Right lobe of liver (tissue), 6 donors: ENCODE measurements around the gene HOXD10. TPM values are rescaled to one million over a fixed set of nuclear protein-coding genes. Genes with fewer than 3 reads are reported as not detected.
A peak's percentile ranks its signal among the peaks of the same experiment; 100 is the strongest.

Experiments used
- ATAC-seq, 4 donors: fragments of 200-7000 bp; cut with Tn5 transposase; one replicate each; pipeline ENCODE4 v1.9.1; 2020; ENCODE audit warnings: mild to moderate bottlenecking in 4 of 4, moderate library complexity in 4 of 4
- DNase-seq, 3 donors: peaks; one replicate each; pipeline ENCODE4 v3.0.0-alpha.2; 2020
- H3K27ac ChIP-seq, 3 donors: fragments of 200-600 bp; one replicate each; pipeline ENCODE4 v1.8.0; 2022
- H3K27me3 ChIP-seq, 2 donors: fragments of 200-600 bp; one replicate each; pipeline ENCODE4 v1.8.0; 2022
- H3K36me3 ChIP-seq, 4 donors: fragments of 200-600 bp; sonication (generic) in 1 of 4; one replicate each; pipeline versions ENCODE4 v1.5.1 to v1.8.0; 2017 to 2022; ENCODE audit warnings: control low read depth in 1 of 4
- H3K4me1 ChIP-seq, 4 donors: fragments of 200-600 bp; sonication (generic) in 1 of 4; one replicate each; pipeline versions ENCODE4 v1.5.1 to v1.8.0; 2017 to 2022; ENCODE audit warnings: control low read depth in 1 of 4
- H3K4me3 ChIP-seq, 3 donors: fragments of 200-600 bp; one replicate each; pipeline ENCODE4 v1.8.0; 2022
- H3K9me3 ChIP-seq, 4 donors: fragments of 200-600 bp; sonication (generic) in 1 of 4; one replicate each; pipeline versions ENCODE4 v1.5.1 to v1.8.0; 2017 to 2022; ENCODE audit warnings: control low read depth in 1 of 4
- POLR2A ChIP-seq: fragments of 450-650 bp; IDR thresholded peaks from one replicate; pipeline ENCODE4 v1.6.1; 2017; ENCODE audit warnings: antibody characterized with exemption, mild to moderate bottlenecking
- WGBS: methylation state at CpG from one replicate; pipeline ENCODE4 v1.1.6; 2018; ENCODE audit warnings: low coverage, low lambda C conversion rate; ENCODE audit not compliant: insufficient coverage; ENCODE audit errors: missing lambda C conversion rate; 5-methylcytosine and 5-hydroxymethylcytosine counted together
- intact Hi-C, 2 donors: fragments of 100-400 bp; cut with DNase I; formaldehyde crosslinking; loops; one replicate each; pipeline versions ENCODE4 v1.11.2 to v1.14.1; 2022
- total RNA-seq, 6 experiments: library from RNA; depleted of rRNA in 2 of 6; stranded (reverse); fragments of >200 nt in 2 of 6; fragmentation: NEBNext Ultra II Directional in 3 of 6; extraction: Animal tissue kit (Norgen Biotek cat#: 25700) in 3 of 6; gene quantifications; one replicate each; pipeline versions ENCODE4 v1.1.0 to v1.2.4, GENCODE V29; 2016 to 2023
- TF ChIP-seq, protein P1 (sequence below), 4 donors: fragments of 200-600 bp in 3 of 4; fragments of 450-650 bp in 1 of 4; IDR thresholded peaks; one replicate each; pipeline versions ENCODE4 v1.5.1 to v1.8.0; 2016 to 2022; ENCODE audit warnings: antibody characterized with exemption in 4 of 4, mild to moderate bottlenecking in 2 of 4
- donor health status: DM: no; HTN: yes; CAD: no.
- donor health status: DM: no; HTN: no; CAD: no.
- donor health status: DM: no; HTN: no; CAD: no.
- donor health status: DM: no; HTN: yes; CAD: no.
- donor health status: DM: no; HTN: yes; CAD: no.

The HOXD10 gene
- total RNA-seq, 6 experiments from 2014 or later, result not detected

DNA sequence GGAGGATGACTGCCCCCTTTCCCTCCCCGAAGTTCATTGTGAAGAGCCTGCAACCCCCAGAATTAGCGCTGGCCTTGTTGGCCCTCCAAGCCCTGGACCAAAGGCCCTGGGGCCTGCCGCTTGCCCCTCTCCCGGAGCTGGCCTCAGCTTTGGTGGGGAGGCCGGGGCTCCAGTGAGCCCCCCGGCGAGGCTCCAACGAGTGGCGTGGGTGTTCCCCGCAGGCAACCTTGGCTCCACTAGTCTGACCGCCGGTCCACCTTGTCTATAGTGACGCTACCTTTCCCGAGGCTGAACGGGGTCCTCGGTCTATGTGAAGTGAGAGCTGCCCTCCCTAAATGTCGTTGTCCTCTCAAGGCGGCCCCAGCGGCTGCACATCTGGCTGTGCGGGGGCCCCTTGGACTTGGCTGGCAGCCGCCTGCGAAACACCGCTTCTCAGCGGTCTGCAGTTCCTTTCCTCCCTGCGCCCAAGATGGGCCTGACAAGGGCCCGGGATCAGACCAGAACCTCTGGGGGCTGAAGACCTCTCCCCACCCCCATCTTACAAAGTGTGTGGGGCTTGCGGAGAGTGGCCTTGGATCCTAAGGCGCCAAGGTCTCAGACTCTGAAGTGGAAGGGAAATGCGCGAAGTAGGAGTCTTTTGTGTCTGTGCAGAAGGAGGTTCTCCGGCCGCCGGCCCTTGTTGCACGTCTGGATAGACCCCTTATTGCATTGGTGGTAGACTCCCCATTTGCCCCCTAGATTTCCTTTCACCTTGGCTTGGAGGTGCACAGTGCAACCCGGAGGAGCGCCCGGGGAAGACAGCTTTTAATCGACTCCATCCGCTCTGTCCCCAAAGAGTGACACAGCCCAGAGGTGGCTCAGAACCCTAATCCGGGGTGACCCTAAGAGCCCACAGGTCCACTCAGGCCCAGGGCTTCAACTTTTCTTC, 3.9 kb upstream of the HOXD10 start:
- Histone ChIP-seq H3K9me3 (no peaks in the 10 kb centered on the region), H3K36me3 (no peaks in the 10 kb centered on the region), H3K4me1 (no peaks in the 10 kb centered on the region), H3K4me3 (no peak overlapping the region), H3K27ac (no peak overlapping the region), H3K27me3 (peaks cover 18 to 93% of the 10 kb centered on the region in 2 donors)
- WGBS, result 0% methylated on average over 5 of the region's 40 CpGs
- TF ChIP-seq POLR2A, result no peak
- TF ChIP-seq, protein P1, sequence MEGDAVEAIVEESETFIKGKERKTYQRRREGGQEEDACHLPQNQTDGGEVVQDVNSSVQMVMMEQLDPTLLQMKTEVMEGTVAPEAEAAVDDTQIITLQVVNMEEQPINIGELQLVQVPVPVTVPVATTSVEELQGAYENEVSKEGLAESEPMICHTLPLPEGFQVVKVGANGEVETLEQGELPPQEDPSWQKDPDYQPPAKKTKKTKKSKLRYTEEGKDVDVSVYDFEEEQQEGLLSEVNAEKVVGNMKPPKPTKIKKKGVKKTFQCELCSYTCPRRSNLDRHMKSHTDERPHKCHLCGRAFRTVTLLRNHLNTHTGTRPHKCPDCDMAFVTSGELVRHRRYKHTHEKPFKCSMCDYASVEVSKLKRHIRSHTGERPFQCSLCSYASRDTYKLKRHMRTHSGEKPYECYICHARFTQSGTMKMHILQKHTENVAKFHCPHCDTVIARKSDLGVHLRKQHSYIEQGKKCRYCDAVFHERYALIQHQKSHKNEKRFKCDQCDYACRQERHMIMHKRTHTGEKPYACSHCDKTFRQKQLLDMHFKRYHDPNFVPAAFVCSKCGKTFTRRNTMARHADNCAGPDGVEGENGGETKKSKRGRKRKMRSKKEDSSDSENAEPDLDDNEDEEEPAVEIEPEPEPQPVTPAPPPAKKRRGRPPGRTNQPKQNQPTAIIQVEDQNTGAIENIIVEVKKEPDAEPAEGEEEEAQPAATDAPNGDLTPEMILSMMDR (IDR thresholded peaks at IDR 0.05), result no peak
- ATAC-seq (peak in 1 of 4 donors; percentile 10), DNase-seq (no peak)
- intact Hi-C loops, result no loop called here

DNA sequence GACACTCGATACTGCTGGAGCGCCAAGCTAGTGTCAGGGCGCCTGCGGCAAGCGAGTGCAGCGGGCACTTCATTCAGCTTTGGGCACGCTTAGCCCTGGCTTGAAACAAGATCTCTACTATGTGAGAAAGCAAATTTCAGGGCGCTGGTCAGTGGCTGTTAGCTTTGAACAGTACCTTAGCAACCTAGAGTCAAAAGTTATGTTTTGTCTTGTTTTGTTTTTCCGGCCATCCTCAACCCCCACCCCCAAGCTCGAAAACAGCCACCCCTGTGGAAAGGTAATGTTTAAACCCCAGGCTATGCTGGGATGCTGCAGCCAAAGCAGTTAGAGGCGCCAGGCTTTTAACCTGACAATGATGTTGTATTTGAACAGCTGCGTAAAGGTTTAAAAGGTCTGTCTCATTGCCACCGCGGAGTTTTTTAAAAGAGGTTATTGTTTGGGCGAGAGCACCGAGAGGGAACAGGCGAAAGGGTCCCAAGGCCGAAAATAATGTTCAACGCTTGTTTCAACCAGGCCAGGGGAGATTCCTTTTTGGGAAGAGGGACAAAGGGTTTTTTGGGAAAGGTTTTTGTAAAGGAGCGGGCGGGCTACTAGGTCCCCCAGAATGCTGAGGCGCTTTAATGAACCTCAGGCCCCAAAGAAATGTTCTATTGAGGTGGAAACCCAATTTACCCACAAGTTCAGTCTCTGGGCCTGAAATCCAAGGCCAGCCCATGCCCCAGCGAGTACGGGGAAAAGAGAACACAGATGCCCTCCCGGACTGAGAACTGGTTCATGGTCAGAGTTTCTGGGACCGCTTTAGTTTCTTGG, 2.3 kb upstream of the HOXD10 start:
- ATAC-seq (no peak), DNase-seq (no peak)
- TF ChIP-seq, protein P1 (IDR thresholded peaks at IDR 0.05), result no peak
- no peak for TF ChIP-seq POLR2A
- WGBS, result 7% methylated on average over 22 of the region's 26 CpGs
- H3K4me3 ChIP-seq, result no peak overlapping the region
- H3K36me3 ChIP-seq, result no peaks in the 10 kb centered on the region
- H3K9me3 ChIP-seq, result no peaks in the 10 kb centered on the region
- no peaks in the 10 kb centered on the region for H3K4me1 ChIP-seq
- peaks cover 18 to 92% of the 10 kb centered on the region in 2 donors for H3K27me3 ChIP-seq
- intact Hi-C loops, result no loop called here
- H3K27ac ChIP-seq, result no peak overlapping the region

DNA sequence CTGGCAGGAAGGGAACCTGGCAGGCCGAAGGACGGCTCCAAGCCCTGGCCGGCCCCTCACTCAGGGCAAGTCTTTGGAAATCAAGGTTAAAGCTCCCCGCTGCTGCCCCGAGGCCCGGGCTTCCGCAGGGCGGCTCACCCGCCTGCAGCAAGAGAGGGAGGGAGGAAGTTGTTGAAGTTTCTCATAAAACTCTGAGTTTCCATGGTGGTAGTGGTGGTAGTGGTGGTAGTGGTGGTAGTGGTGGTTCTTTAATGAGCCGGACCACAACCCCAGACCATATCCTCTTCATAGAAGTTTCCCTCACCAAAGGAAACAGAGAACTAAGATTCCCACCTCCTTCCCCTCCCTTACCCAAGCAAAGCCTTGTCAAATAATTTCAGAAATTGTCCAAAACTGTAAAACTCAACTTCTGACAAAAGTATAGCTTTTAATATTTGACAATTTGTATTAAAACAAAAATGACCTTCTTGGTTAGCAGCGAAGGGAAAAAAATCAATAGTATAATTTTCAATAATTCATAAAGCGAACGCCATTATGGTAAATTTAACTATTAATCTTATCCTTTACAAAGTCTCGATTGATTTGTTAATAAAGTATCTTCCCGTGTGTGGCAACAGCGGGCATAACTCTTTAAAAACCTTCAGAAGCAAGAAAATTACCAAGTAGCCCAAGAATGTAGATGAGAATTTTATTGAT, 1.5 kb upstream of the HOXD10 start:
- DNase-seq (no peak), ATAC-seq (no peak)
- Histone ChIP-seq H3K36me3 (no peaks in the 10 kb centered on the region), H3K4me3 (no peak overlapping the region), H3K27ac (no peak overlapping the region), H3K9me3 (no peaks in the 10 kb centered on the region), H3K27me3 (peaks cover 21 to 91% of the 10 kb centered on the region in 2 donors), H3K4me1 (no peaks in the 10 kb centered on the region)
- no peak for TF ChIP-seq POLR2A
- TF ChIP-seq, protein P1 (IDR thresholded peaks at IDR 0.05), result no peak
- intact Hi-C loops, result no loop called here
- WGBS, result 15% methylated on average over 13 of the region's 16 CpGs

DNA sequence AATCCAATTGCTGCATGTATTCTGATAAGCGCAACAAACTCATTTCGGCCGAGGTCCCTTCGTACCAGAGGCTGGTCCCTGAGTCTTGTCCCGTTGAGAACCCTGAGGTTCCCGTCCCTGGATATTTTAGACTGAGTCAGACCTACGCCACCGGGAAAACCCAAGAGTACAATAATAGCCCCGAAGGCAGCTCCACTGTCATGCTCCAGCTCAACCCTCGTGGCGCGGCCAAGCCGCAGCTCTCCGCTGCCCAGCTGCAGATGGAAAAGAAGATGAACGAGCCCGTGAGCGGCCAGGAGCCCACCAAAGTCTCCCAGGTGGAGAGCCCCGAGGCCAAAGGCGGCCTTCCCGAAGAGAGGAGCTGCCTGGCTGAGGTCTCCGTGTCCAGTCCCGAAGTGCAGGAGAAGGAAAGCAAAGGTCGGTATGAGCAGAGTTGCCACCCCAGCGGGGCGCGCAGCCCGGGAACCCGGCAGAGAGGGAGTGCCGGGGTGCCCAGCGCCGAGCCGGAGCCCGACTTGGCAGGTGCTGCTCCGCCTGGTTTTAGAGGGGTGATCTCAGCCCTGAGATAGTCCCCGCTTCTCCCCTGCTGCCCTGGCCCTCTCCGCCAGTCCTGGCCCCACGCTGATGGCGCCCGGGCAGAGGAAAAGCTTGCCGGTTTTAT, 714 bp downstream of the HOXD10 start:
- H3K36me3 ChIP-seq, result no peaks in the 10 kb centered on the region
- peaks cover 35 to 89% of the 10 kb centered on the region in 2 donors for H3K27me3 ChIP-seq
- no peak for ATAC-seq
- H3K4me3 ChIP-seq, result no peak overlapping the region
- peaks cover 0 to 1% (median 0%) of the 10 kb centered on the region in 4 donors for H3K4me1 ChIP-seq
- DNase-seq, result no peak
- H3K9me3 ChIP-seq, result no peaks in the 10 kb centered on the region
- TF ChIP-seq, protein P1 (IDR thresholded peaks at IDR 0.05), result no peak
- no peak for TF ChIP-seq POLR2A
- no peak overlapping the region for H3K27ac ChIP-seq
- intact Hi-C loops, result no loop called here
- WGBS, result 17% methylated on average over 11 of the region's 40 CpGs
